Measurements from ENCODE around the gene FKBP11.

DNA sequence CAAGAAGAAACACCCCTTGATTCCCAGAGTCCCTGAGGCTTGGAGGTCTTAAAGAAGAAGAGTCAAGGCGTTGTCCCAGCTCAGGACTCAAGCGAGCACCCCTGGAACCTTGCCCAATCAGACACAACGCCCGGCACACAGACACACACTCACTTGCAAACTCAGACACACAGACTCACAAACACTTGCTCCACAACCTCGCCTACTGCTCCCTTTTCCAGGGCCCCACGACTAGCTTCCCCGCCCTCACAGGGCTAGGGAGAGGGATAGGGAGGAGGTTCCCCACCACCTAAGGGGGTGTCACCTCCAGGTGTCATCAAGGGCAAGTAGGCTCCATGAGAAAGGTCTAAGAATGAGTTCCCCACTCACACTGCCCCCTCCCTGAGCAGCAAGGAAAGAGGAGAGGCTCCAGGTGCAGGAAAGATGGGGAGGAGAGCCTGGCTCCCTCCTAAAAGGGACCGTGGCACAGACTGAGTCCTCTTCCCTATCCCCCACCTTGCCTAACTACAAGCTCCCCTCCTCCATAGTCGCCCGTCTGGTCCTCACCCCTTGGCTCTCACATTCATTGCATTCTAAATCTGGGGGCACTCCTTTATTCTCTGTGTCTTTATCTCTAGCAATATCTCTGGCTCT is 45.5 kb upstream of the FKBP11 start:
- TF ChIP-seq, protein P1, sequence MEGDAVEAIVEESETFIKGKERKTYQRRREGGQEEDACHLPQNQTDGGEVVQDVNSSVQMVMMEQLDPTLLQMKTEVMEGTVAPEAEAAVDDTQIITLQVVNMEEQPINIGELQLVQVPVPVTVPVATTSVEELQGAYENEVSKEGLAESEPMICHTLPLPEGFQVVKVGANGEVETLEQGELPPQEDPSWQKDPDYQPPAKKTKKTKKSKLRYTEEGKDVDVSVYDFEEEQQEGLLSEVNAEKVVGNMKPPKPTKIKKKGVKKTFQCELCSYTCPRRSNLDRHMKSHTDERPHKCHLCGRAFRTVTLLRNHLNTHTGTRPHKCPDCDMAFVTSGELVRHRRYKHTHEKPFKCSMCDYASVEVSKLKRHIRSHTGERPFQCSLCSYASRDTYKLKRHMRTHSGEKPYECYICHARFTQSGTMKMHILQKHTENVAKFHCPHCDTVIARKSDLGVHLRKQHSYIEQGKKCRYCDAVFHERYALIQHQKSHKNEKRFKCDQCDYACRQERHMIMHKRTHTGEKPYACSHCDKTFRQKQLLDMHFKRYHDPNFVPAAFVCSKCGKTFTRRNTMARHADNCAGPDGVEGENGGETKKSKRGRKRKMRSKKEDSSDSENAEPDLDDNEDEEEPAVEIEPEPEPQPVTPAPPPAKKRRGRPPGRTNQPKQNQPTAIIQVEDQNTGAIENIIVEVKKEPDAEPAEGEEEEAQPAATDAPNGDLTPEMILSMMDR (IDR thresholded peaks at IDR 0.05): no peak
- TF ChIP-seq POLR2A (IDR thresholded peaks at IDR 0.05): no peak

Measured in testis (tissue), 2 donors.